Nephron (organoid): ENCODE data around the gene BTK.
A peak's percentile ranks its signal among the peaks of the same experiment; 100 is the strongest.

Experiments used
- H3K27ac Mint-ChIP-seq, 3 experiments: 2 replicates each; pipeline ENCODE4 v1.8.0; 2020; ENCODE audit warnings: mixed read lengths in 3 of 3, mild to moderate bottlenecking in 2 of 3, moderate library complexity in 1 of 3
- H3K27me3 Mint-ChIP-seq: 2 replicates; pipeline ENCODE4 v1.8.0; 2021; ENCODE audit warnings: low read depth, mild to moderate bottlenecking, moderate library complexity, mixed read lengths
- H3K36me3 Mint-ChIP-seq: 2 replicates; pipeline ENCODE4 v1.8.0; 2020; ENCODE audit warnings: low read depth, mixed read lengths
- H3K4me1 Mint-ChIP-seq: 2 replicates; pipeline ENCODE4 v1.8.0; 2020; ENCODE audit warnings: mixed read lengths
- H3K4me3 Mint-ChIP-seq, 3 experiments: 2 replicates each; pipeline ENCODE4 v1.8.0; 2020; ENCODE audit warnings: mild to moderate bottlenecking in 3 of 3, mixed read lengths in 3 of 3, moderate library complexity in 2 of 3
- H3K9me3 Mint-ChIP-seq: 2 replicates; pipeline ENCODE4 v1.8.0; 2020; ENCODE audit warnings: mixed read lengths
- TF ChIP-seq, protein P1 (sequence below), 3 experiments: fragments of 200-600 bp; sonication (generic); IDR thresholded peaks; one replicate each; pipeline ENCODE4 v1.5.0; 2021; ENCODE audit warnings: antibody characterized with exemption in 3 of 3; ENCODE audit not compliant: unreplicated experiment in 3 of 3

The BTK gene

DNA sequence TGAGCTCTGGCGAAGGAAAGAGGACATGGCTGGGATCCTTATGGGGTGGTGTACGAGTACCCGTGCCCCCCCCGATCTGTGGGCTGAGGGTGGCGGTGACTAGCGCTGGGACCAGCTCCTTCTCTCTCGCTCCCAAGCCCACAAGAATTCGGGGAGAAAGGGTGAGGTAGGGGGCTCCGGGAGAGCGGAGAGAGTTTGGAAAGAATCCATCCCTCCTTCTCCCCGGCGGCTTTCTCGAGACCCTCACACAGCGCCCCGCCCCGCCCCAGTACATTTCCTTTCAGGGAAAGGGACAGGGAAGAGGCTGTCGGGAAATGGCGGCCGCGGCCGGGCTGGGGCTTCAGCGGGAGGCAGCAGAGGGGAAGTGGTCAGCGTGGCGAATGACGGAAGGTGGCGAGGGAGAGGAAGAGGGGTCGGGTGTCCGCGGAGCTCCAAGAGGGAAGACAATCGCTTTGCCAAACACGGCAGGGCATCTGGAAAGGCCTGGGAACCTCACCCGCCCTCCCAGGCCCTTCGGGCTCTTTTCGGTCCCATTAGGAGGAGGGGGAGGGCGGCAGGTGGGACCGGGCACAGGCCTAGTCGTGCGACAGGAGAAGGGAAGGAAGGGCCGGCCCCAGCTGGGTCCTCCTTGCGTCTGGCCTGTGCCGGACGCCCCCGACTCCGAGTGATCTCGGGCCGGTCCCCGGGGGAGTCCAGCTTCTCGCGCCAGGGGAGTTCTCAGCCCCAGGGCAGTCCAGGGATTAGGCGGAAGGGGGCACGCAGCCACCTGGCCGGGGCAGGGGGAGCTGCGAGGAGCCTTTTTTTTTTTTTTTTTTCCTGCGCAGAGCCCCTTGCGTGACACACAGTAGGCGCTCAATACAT, 32.2 kb upstream of the BTK start:
- Mint-ChIP-seq H3K4me1 (peaks cover 34% of the 10 kb centered on the region), H3K4me3 (peak overlapping the region; percentile 89 to 96 (median 94)), H3K36me3 (peaks cover 18% of the 10 kb centered on the region), H3K9me3 (no peaks in the 10 kb centered on the region), H3K27ac (peak overlapping the region; percentile 96 to 99 (median 99)), H3K27me3 (no peaks in the 10 kb centered on the region)
- TF ChIP-seq, protein P1, sequence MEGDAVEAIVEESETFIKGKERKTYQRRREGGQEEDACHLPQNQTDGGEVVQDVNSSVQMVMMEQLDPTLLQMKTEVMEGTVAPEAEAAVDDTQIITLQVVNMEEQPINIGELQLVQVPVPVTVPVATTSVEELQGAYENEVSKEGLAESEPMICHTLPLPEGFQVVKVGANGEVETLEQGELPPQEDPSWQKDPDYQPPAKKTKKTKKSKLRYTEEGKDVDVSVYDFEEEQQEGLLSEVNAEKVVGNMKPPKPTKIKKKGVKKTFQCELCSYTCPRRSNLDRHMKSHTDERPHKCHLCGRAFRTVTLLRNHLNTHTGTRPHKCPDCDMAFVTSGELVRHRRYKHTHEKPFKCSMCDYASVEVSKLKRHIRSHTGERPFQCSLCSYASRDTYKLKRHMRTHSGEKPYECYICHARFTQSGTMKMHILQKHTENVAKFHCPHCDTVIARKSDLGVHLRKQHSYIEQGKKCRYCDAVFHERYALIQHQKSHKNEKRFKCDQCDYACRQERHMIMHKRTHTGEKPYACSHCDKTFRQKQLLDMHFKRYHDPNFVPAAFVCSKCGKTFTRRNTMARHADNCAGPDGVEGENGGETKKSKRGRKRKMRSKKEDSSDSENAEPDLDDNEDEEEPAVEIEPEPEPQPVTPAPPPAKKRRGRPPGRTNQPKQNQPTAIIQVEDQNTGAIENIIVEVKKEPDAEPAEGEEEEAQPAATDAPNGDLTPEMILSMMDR (IDR thresholded peaks at IDR 0.05; ENCODE audit: unreplicated experiment in 3 of 3) = no peak

DNA sequence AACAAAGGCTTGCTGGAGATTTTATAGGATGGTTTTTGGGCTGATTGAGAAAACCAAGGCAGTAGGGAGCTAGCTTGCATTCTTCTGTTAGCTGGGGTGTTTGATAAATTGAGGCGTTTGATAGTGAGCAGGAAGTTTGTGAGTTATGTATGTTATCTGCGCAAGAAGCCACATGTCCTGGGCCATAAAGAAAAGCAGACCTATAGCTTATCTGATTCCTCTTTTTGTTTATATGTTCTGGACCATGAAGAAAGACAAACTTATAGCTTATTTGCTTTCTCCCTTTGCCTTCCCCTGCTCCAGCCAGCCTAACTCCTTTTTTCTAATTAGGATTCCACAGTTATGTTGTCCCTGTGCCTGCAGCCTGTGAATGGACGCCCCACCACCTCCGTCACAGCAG, 31.2 kb upstream of the BTK start:
- Mint-ChIP-seq H3K4me1 (peaks cover 34% of the 10 kb centered on the region), H3K36me3 (peaks cover 24% of the 10 kb centered on the region), H3K4me3 (peak overlapping the region; percentile 89 to 96 (median 94)), H3K27me3 (no peaks in the 10 kb centered on the region), H3K9me3 (no peaks in the 10 kb centered on the region), H3K27ac (peak overlapping the region; percentile 96 to 99 (median 99))
- TF ChIP-seq, protein P1 (IDR thresholded peaks at IDR 0.05; ENCODE audit: unreplicated experiment in 3 of 3) = no peak

DNA sequence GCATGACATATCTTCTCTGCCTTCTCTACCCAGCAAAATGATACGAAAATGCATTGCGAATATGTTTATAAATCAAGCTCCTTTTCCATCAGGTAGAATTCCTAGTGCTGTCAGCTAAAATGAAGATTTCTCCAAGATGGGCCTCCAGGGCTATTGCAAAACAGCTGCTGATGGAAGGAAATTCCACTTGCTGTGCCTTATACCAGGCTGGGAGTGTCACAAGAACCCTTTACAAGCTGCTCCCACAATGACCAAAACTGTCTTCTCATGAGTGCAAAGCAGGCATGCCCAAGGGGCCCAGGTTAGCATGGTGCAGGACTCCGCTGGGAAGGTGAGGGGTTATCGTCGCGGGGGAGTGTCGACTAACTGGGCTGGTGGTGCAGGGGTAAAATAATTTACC, 30.7 kb upstream of the BTK start:
- H3K4me1 Mint-ChIP-seq = peaks cover 34% of the 10 kb centered on the region
- H3K27me3 Mint-ChIP-seq = no peaks in the 10 kb centered on the region
- TF ChIP-seq, protein P1 (IDR thresholded peaks at IDR 0.05; ENCODE audit: unreplicated experiment in 3 of 3) = no peak
- peak overlapping the region; percentile 89 to 96 (median 94) for H3K4me3 Mint-ChIP-seq
- H3K27ac Mint-ChIP-seq = peak overlapping the region; percentile 96 to 99 (median 99)
- H3K9me3 Mint-ChIP-seq = no peaks in the 10 kb centered on the region
- H3K36me3 Mint-ChIP-seq = peaks cover 27% of the 10 kb centered on the region

DNA sequence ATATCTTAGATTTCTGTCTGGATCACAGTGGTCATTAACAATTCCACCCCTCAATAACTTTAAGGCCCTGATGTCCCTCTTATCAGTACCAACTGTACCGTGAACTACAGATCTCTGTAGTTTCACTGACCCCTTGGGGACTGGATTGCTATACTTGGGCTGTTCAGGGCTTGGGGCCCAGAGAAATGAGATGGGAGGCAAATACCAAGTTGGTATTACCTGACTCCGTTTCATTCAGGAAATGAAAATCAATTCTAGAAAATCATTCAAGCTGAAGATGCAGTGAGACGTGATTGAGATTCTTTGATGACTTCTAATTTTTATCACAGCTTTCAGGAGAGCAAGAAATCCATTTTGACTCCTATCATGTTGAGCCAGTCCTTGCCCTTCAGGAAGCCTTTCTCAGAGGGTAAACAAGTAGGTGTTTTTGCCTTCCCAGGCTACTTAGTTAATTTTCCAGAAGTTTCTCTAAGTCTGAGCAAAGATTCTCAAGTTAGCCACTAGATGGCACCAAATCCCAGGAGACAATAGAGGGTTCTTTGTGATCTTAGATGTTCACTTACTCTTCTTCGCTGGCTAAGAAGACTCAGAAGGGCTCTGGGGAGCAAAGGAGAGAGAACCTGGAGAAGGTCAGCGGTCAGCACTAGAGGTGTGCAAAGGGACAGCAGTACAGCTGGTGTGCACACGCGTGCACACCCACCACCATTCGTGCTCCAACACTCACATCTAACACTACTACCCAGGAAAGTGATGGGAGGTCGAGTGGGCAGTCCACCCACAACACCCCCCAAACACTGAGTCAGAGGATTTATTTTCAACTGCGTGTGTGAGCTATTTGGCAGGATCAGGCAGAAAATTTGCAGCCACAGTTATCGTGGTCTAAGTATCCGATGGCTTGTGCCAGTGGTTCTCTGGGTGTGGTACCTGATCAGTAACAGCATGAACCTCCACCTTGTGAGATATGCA, 29.5 kb upstream of the BTK start:
- TF ChIP-seq, protein P1 (IDR thresholded peaks at IDR 0.05; ENCODE audit: unreplicated experiment in 3 of 3) = peak; percentile 62 to 78 (median 66)
- no peaks in the 10 kb centered on the region for H3K27me3 Mint-ChIP-seq
- peaks cover 4% of the 10 kb centered on the region for H3K9me3 Mint-ChIP-seq
- peaks cover 38% of the 10 kb centered on the region for H3K4me1 Mint-ChIP-seq
- peak overlapping the region; percentile 73 to 83 (median 78) for H3K4me3 Mint-ChIP-seq
- peaks cover 18% of the 10 kb centered on the region for H3K36me3 Mint-ChIP-seq
- H3K27ac Mint-ChIP-seq = peak overlapping the region; percentile 92 to 98 (median 95)

DNA sequence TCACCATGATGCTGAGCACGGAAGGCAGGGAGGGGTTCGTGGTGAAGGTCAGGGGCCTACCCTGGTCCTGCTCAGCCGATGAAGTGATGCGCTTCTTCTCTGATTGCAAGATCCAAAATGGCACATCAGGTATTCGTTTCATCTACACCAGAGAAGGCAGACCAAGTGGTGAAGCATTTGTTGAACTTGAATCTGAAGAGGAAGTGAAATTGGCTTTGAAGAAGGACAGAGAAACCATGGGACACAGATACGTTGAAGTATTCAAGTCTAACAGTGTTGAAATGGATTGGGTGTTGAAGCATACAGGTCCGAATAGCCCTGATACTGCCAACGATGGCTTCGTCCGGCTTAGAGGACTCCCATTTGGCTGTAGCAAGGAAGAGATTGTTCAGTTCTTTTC, 26.0 kb upstream of the BTK start:
- Mint-ChIP-seq H3K4me3 (peak overlapping the region in 1 of 3 experiments; percentile 18), H3K27me3 (no peaks in the 10 kb centered on the region), H3K9me3 (peaks cover 7% of the 10 kb centered on the region), H3K27ac (no peak overlapping the region), H3K36me3 (peaks cover 15% of the 10 kb centered on the region), H3K4me1 (peaks cover 27% of the 10 kb centered on the region)
- TF ChIP-seq, protein P1 (IDR thresholded peaks at IDR 0.05; ENCODE audit: unreplicated experiment in 3 of 3) = no peak
